Adipocyte (in vitro differentiated cells): Measurements from ENCODE around the gene GLT1D1.

Experiments
- DNase-seq: peaks from one replicate; pipeline ENCODE4 v3.0.0-alpha.2; 2015; ENCODE audit warnings: low read depth
- H3K27me3 ChIP-seq: replicated peaks from 2 replicates; pipeline ENCODE4 v1.7.0; 2013; ENCODE audit warnings: mild to moderate bottlenecking, low read length, moderate library complexity; ENCODE audit not compliant: control insufficient read depth, insufficient read depth
- H3K36me3 ChIP-seq: 2 replicates; pipeline ENCODE4 v1.7.0; 2013; ENCODE audit warnings: low read length, mild to moderate bottlenecking, moderate library complexity; ENCODE audit not compliant: control insufficient read depth, insufficient read depth, severe bottlenecking
- H3K4me1 ChIP-seq: 2 replicates; pipeline ENCODE4 v1.7.0; 2013; ENCODE audit warnings: mild to moderate bottlenecking, low read length, moderate library complexity; ENCODE audit not compliant: control insufficient read depth, insufficient read depth
- H3K4me3 ChIP-seq: 2 replicates; pipeline ENCODE4 v1.7.0; 2013; ENCODE audit warnings: mild to moderate bottlenecking, low read length, moderate library complexity
- H3K9ac ChIP-seq: 2 replicates; pipeline ENCODE4 v1.7.0; 2013; ENCODE audit warnings: mild to moderate bottlenecking, low read length, moderate library complexity
- H3K9me3 ChIP-seq: 2 replicates; pipeline ENCODE4 v1.7.0; 2013; ENCODE audit warnings: mild to moderate bottlenecking, low read length, moderate library complexity; ENCODE audit not compliant: control insufficient read depth

GLT1D1 gene

GRCh38 chr12:128930606-128931005 is 77.3 kb downstream of the GLT1D1 start:
- Histone ChIP-seq H3K36me3 (no peaks in the 10 kb centered on the region), H3K27me3 (peaks cover 4% of the 10 kb centered on the region), H3K9me3 (no peaks in the 10 kb centered on the region), H3K4me3 (no peak overlapping the region), H3K9ac (no peak overlapping the region), H3K4me1 (no peaks in the 10 kb centered on the region)
- DNase-seq, result no peak

GRCh38 chr12:128932521-128932920 is 79.2 kb downstream of the GLT1D1 start:
- no peaks in the 10 kb centered on the region for H3K9me3 ChIP-seq
- H3K27me3 ChIP-seq, result peaks cover 4% of the 10 kb centered on the region
- H3K36me3 ChIP-seq, result no peaks in the 10 kb centered on the region

DNA sequence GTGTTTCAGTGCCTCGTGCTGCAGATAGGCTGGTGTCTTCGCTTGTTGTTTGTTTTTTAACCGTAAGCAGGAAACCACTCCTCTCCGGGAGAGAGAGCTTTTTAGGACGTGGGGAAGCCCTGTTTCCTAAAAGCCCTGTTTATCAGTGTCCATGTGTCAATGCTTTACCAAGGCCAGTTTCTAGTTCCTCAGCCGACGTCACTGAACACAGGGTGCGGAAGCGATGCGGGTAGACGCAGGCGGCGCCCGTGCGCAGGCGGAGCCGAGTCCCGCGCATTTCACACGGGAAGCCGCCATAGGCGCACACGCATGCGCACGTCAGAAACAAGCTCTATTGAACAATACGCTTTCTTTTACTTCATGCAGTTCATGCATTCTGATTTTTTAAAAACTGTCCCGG is 79.8 kb downstream of the GLT1D1 start:
- no peak for DNase-seq
- Histone ChIP-seq H3K4me1 (no peaks in the 10 kb centered on the region), H3K4me3 (no peak overlapping the region), H3K9me3 (no peaks in the 10 kb centered on the region), H3K9ac (no peak overlapping the region), H3K27me3 (peaks cover 4% of the 10 kb centered on the region), H3K36me3 (no peaks in the 10 kb centered on the region)

More at GRCh38 chr12:128932521-128932920, 79.2 kb downstream of the GLT1D1 start:
- Histone ChIP-seq H3K4me3 (no peak overlapping the region), H3K9ac (no peak overlapping the region), H3K4me1 (no peaks in the 10 kb centered on the region)
- no peak for DNase-seq

DNA sequence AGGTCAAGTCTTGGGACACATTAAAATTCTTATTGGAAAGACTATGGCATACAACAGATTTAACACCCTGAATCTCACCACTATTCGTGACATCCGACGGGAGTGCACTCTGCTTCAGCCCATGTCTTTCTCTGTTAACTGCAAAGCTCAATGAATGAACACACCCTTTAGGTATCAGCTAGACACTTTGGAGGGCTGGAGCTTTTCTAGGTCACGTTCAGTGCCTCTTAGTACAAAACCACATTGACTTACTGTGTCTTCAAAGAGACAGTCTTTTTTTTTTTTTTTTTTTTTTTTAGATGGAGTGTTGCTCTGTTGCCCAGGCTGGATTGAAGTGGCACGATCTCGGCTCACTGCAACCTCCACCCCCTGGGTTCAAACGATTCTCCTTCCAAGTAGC is 80.6 kb downstream of the GLT1D1 start:
- H3K9me3 ChIP-seq, result no peaks in the 10 kb centered on the region
- DNase-seq, result no peak
- no peaks in the 10 kb centered on the region for H3K36me3 ChIP-seq
- H3K27me3 ChIP-seq, result no peaks in the 10 kb centered on the region
- no peaks in the 10 kb centered on the region for H3K4me1 ChIP-seq
- no peak overlapping the region for H3K9ac ChIP-seq
- H3K4me3 ChIP-seq, result no peak overlapping the region

GRCh38 chr12:128938886-128939285 is 85.6 kb downstream of the GLT1D1 start:
- no peaks in the 10 kb centered on the region for H3K36me3 ChIP-seq
- H3K4me1 ChIP-seq, result no peaks in the 10 kb centered on the region

GRCh38 chr12:128940090-128940888 is 87.0 kb downstream of the GLT1D1 start:
- Histone ChIP-seq H3K9me3 (no peaks in the 10 kb centered on the region), H3K4me1 (no peaks in the 10 kb centered on the region), H3K36me3 (no peaks in the 10 kb centered on the region), H3K9ac (no peak overlapping the region), H3K4me3 (no peak overlapping the region), H3K27me3 (no peaks in the 10 kb centered on the region)
- no peak for DNase-seq

More at GRCh38 chr12:128938886-128939285, 85.6 kb downstream of the GLT1D1 start:
- Histone ChIP-seq H3K9ac (no peak overlapping the region), H3K4me3 (no peak overlapping the region), H3K9me3 (no peaks in the 10 kb centered on the region), H3K27me3 (no peaks in the 10 kb centered on the region)
- DNase-seq, result no peak

- Histone ChIP-seq H3K4me1 (no peaks in the 10 kb centered on the region), H3K9ac (no peak overlapping the region), H3K36me3 (no peaks in the 10 kb centered on the region), H3K27me3 (no peaks in the 10 kb centered on the region), H3K9me3 (no peaks in the 10 kb centered on the region), H3K4me3 (no peak overlapping the region)
- DNase-seq, result no peak
These were observed 87.7 kb downstream of the GLT1D1 start for GRCh38 chr12:128940974-128941373.

DNA sequence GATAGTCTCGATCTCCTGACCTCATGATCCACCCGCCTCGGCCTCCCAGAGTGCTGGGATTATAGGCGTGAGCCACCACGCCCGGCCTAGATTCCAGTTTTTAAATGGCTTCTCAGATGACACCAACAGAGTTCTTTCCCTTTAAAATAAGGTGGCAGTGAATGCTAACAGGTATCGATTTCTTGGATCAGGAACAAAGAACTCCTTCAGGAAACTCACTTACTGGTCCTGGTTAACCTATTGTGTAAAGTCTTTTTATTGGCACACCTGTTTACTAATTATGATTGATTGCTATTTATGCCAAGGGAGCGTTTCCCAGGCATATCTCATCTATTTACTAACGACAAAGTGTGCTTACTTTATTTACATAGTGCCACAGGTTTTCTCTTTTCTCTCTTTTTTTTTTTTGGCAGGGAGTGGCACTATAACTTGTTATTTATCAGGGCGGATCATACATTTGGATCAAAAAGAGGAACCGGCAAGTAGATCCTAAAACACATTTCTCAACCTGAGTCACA is 89.7 kb downstream of the GLT1D1 start:
- DNase-seq, result no peak
- H3K4me1 ChIP-seq, result no peaks in the 10 kb centered on the region
- H3K4me3 ChIP-seq, result no peak overlapping the region
- no peak overlapping the region for H3K9ac ChIP-seq
- no peaks in the 10 kb centered on the region for H3K36me3 ChIP-seq
- no peaks in the 10 kb centered on the region for H3K27me3 ChIP-seq
- no peaks in the 10 kb centered on the region for H3K9me3 ChIP-seq

DNA sequence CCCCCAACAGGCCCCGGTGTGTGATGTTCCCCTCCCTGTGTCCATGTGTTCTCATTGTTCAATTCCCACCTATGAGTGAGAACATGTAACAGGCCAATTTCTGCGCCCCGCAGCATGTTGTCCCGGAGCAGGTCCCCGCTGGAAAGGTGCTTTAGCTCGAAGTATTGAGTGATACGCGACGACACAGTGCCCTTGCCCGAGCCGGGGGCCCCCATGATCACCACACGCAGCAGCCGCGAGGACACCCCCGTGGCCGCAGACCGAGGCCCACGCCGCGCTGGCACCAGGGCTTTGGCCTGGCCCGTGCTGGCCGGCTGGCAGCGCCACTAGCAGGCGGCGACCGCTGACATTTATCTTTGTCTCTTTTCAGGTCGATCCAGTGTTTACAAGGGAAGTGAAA is 91.7 kb downstream of the GLT1D1 start:
- Histone ChIP-seq H3K27me3 (no peaks in the 10 kb centered on the region), H3K36me3 (no peaks in the 10 kb centered on the region), H3K9me3 (no peaks in the 10 kb centered on the region)

DNA sequence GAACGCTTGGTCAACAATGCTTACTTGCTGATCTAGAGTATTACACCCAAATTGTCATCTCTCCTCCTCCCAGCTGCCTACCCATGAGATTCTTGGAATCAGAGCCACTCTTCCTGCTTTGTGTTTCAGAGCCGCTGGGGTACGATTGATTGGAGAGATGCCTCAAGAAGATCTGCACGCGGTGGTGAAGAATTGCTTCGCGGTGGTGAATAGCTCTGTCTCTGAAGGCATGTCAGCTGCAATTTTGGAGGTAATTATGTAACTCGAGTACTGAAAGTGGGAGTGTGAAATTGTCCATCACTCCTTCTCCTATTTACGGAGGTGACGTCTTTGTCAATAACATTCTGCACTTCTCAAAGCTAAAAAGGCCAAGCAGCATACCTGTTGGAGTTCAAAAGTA is 93.9 kb downstream of the GLT1D1 start:
- H3K9ac ChIP-seq, result no peak overlapping the region
- no peaks in the 10 kb centered on the region for H3K36me3 ChIP-seq
- no peaks in the 10 kb centered on the region for H3K4me1 ChIP-seq
- DNase-seq, result no peak
- no peak overlapping the region for H3K4me3 ChIP-seq
- no peaks in the 10 kb centered on the region for H3K27me3 ChIP-seq
- H3K9me3 ChIP-seq, result no peaks in the 10 kb centered on the region

More for the DNA sequence above, 91.7 kb downstream of the GLT1D1 start:
- Histone ChIP-seq H3K9ac (no peak overlapping the region), H3K4me1 (no peaks in the 10 kb centered on the region), H3K4me3 (no peak overlapping the region)
- DNase-seq, result no peak

DNA sequence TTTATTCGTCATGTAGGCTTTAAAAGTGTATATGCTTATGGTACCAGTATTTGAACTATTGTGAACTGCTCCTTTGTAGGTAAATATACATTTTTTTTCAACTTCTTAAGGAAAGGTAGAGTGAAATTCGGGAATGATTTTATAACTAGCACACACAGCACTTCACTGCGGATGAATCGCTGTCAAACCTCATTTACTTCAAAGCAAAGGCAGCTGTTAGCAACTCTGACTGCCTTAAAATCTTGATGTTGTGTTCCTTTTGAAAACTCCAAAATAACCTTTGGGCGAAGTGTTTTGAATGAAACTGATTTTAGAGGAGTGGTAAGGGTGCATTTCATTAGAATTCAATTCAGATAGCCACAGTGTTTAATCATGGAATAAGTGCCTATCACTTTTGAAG is 95.8 kb downstream of the GLT1D1 start:
- Histone ChIP-seq H3K9me3 (no peaks in the 10 kb centered on the region), H3K4me3 (no peak overlapping the region), H3K4me1 (no peaks in the 10 kb centered on the region), H3K9ac (no peak overlapping the region), H3K27me3 (no peaks in the 10 kb centered on the region), H3K36me3 (no peaks in the 10 kb centered on the region)
- DNase-seq, result no peak
